Measurements from ENCODE around the gene KIAA0753. TPM values are rescaled to one million over a fixed set of nuclear protein-coding genes. Genes with fewer than 3 reads are reported as not detected.

The KIAA0753 gene
- total RNA-seq (2014; rRNA removed; shearing (Covaris generic)), result 18.8 and 21.7 TPM in 2 replicates

GRCh38 chr17:6640536-6641246 lies at the start of gene KIAA0753, which contains the start of gene TXNDC17:
Gene KIAA0753, minus strand, starts transcription at chr17:6640711. Its CDS starts 5,608 bp downstream, at chr17:6635103.
Gene TXNDC17, plus strand, starts transcription at chr17:6641060. Its CDS starts 23 bp downstream, at chr17:6641083.
- peak; percentile 89 for DNase-seq (ENCODE audit: low spot score)

- DNase-seq (ENCODE audit: low spot score), result no peak
Measured at GRCh38 chr17:6688944-6689343, 48.4 kb upstream of the KIAA0753 start.

- DNase-seq (ENCODE audit: low spot score), result no peak
Measured at GRCh38 chr17:6686026-6686425, 45.5 kb upstream of the KIAA0753 start.

GRCh38 chr17:6684881-6685767 lies 44.6 kb upstream of the KIAA0753 start:
- DNase-seq (ENCODE audit: low spot score), result no peak

GRCh38 chr17:6684460-6684783 lies 43.9 kb upstream of the KIAA0753 start:
- DNase-seq (ENCODE audit: low spot score), result no peak

- no peak for DNase-seq (ENCODE audit: low spot score)
Measured at GRCh38 chr17:6683730-6684459, 43.4 kb upstream of the KIAA0753 start.

GRCh38 chr17:6683081-6683684 lies 42.7 kb upstream of the KIAA0753 start:
- no peak for DNase-seq (ENCODE audit: low spot score)

- DNase-seq (ENCODE audit: low spot score), result no peak
Measured at GRCh38 chr17:6682339-6682738, 41.8 kb upstream of the KIAA0753 start.

- no peak for DNase-seq (ENCODE audit: low spot score)
Measured at GRCh38 chr17:6681671-6682070, 41.2 kb upstream of the KIAA0753 start.

- DNase-seq (ENCODE audit: low spot score), result no peak
Measured at GRCh38 chr17:6681176-6681575, 40.7 kb upstream of the KIAA0753 start.

GRCh38 chr17:6679241-6679640 lies 38.7 kb upstream of the KIAA0753 start:
- DNase-seq (ENCODE audit: low spot score), result no peak

GRCh38 chr17:6677946-6678345 lies 37.4 kb upstream of the KIAA0753 start:
- no peak for DNase-seq (ENCODE audit: low spot score)

- peak; percentile 66 for DNase-seq (ENCODE audit: low spot score)
Measured at GRCh38 chr17:6677158-6677831, 36.8 kb upstream of the KIAA0753 start.

- no peak for DNase-seq (ENCODE audit: low spot score)
Measured at GRCh38 chr17:6676802-6677157, 36.3 kb upstream of the KIAA0753 start.

- DNase-seq (ENCODE audit: low spot score), result no peak
Measured at GRCh38 chr17:6675201-6675825, 34.8 kb upstream of the KIAA0753 start.

- no peak for DNase-seq (ENCODE audit: low spot score)
Measured at GRCh38 chr17:6674586-6674985, 34.1 kb upstream of the KIAA0753 start.

- no peak for DNase-seq (ENCODE audit: low spot score)
Measured at GRCh38 chr17:6671431-6671830, 30.9 kb upstream of the KIAA0753 start.

- no peak for DNase-seq (ENCODE audit: low spot score)
Measured at GRCh38 chr17:6670999-6671398, 30.5 kb upstream of the KIAA0753 start.

GRCh38 chr17:6670571-6670970 lies 30.1 kb upstream of the KIAA0753 start:
- DNase-seq (ENCODE audit: low spot score), result no peak

- DNase-seq (ENCODE audit: low spot score), result no peak
Measured at GRCh38 chr17:6669479-6670212, 29.1 kb upstream of the KIAA0753 start.
